Esophagus squamous epithelium (tissue), 4 donors: ENCODE data around the gene HOXC5.

ENCODE experiments used
- POLR2A ChIP-seq, 4 donors: fragments of 450-650 bp; IDR thresholded peaks; one replicate each; pipeline ENCODE4 v1.6.1; 2017; ENCODE audit warnings: antibody characterized with exemption in 4 of 4, mild to moderate bottlenecking in 4 of 4, moderate library complexity in 3 of 4
- TF ChIP-seq, protein P1 (sequence below), 6 experiments: fragments of 450-650 bp in 4 of 6; fragments of 200-600 bp in 2 of 6; sonication (generic) in 2 of 6; IDR thresholded peaks; one replicate each; pipeline ENCODE4 v1.5.1; 2016 to 2019; ENCODE audit warnings: antibody characterized with exemption in 6 of 6, mild to moderate bottlenecking in 4 of 6, moderate library complexity in 4 of 6

GRCh38 chr12:54036620-54037359 lies 3.9 kb downstream of the HOXC5 start:
- peak in 1 of 4 donors; percentile 28 for TF ChIP-seq POLR2A (IDR thresholded peaks at IDR 0.05)
- TF ChIP-seq, protein P1, sequence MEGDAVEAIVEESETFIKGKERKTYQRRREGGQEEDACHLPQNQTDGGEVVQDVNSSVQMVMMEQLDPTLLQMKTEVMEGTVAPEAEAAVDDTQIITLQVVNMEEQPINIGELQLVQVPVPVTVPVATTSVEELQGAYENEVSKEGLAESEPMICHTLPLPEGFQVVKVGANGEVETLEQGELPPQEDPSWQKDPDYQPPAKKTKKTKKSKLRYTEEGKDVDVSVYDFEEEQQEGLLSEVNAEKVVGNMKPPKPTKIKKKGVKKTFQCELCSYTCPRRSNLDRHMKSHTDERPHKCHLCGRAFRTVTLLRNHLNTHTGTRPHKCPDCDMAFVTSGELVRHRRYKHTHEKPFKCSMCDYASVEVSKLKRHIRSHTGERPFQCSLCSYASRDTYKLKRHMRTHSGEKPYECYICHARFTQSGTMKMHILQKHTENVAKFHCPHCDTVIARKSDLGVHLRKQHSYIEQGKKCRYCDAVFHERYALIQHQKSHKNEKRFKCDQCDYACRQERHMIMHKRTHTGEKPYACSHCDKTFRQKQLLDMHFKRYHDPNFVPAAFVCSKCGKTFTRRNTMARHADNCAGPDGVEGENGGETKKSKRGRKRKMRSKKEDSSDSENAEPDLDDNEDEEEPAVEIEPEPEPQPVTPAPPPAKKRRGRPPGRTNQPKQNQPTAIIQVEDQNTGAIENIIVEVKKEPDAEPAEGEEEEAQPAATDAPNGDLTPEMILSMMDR (IDR thresholded peaks at IDR 0.05), result peak in 4 of 6 experiments; percentile 7 to 66 (median 54)
